Gastroesophageal sphincter (tissue), 3 donors: Measurements from ENCODE around the gene FBXO45.

Experiments
- CTCF ChIP-seq, 4 experiments: fragments of 200-600 bp in 2 of 4; fragments of 450-650 bp in 2 of 4; sonication (generic) in 1 of 4; IDR thresholded peaks; one replicate each; pipeline ENCODE4 v1.5.1; 2017 to 2019; ENCODE audit warnings: antibody characterized with exemption in 4 of 4, mild to moderate bottlenecking in 2 of 4, moderate library complexity in 2 of 4
- EP300 ChIP-seq: sonication (generic); formaldehyde crosslinking; IDR thresholded peaks from one replicate; pipeline ENCODE4 v1.6.1; 2017; ENCODE audit warnings: antibody characterized with exemption, mild to moderate bottlenecking
- POLR2A ChIP-seq, 2 donors: fragments of 450-650 bp; IDR thresholded peaks; one replicate each; pipeline ENCODE4 v1.6.1; 2017; ENCODE audit warnings: antibody characterized with exemption in 2 of 2, mild to moderate bottlenecking in 2 of 2, moderate library complexity in 1 of 2
- POLR2AphosphoS5 ChIP-seq: sonication (generic); formaldehyde crosslinking; IDR thresholded peaks from one replicate; pipeline ENCODE4 v1.6.1; 2017; ENCODE audit warnings: antibody characterized with exemption

- TF ChIP-seq CTCF (IDR thresholded peaks at IDR 0.05) (no peak), POLR2A (IDR thresholded peaks at IDR 0.05) (no peak), EP300 (no peak), POLR2AphosphoS5 (no peak)
Observed at GRCh38 chr3:196629228-196629627, 60.8 kb downstream of the FBXO45 start.
